SK-N-SH (cell line): ENCODE data around the gene MAMDC4. TPM values are rescaled to one million over a fixed set of nuclear protein-coding genes. Genes with fewer than 3 reads are reported as not detected.

ENCODE experiments used
- CTCF ChIA-PET: fragments of 300-600, 350-600 bp; formaldehyde crosslinking; extraction: SDS; loops from one replicate; lab custom pipeline; 2021; lab: Yijun Ruan, JAX
- POLR2A ChIA-PET: fragments of 350-600 bp; sonication (Branson Sonifier 250); formaldehyde crosslinking; extraction: SDS; loops from one replicate; lab custom pipeline; 2020; ENCODE audit warnings: antibody characterized with exemption, inconsistent platforms; lab: Yijun Ruan, JAX
- DNase-seq: peaks from one replicate; pipeline ENCODE4 v3.0.0; 2012
- H2AFZ ChIP-seq: fragments of 200-600 bp; sonication (generic); 2 replicates; pipeline ENCODE4 v1.8.1; 2016; ENCODE audit warnings: antibody characterized with exemption, mild to moderate bottlenecking, low read depth
- H3F3A ChIP-seq: fragments of 200-600 bp; sonication (generic); replicated peaks from 2 replicates; pipeline ENCODE3; 2016; ENCODE audit warnings: antibody characterized with exemption, mild to moderate bottlenecking; ENCODE audit not compliant: insufficient read depth
- H3K27ac ChIP-seq, 2 experiments: fragments of 200-500 bp in 1 of 2; fragments of 200-600 bp in 1 of 2; sonication (Bioruptor generic) in 1 of 2; sonication (generic), shearing (Covaris generic) in 1 of 2; 2 replicates each; pipeline versions ENCODE4 v1.5.1 to v1.6.1; 2014 to 2016; ENCODE audit warnings: low read depth in 2 of 2, inconsistent platforms in 1 of 2, low read length in 1 of 2, mild to moderate bottlenecking in 1 of 2, mixed read lengths in 1 of 2
- H3K27me3 ChIP-seq: fragments of 200-600 bp; sonication (generic), shearing (Covaris generic); 2 replicates; pipeline ENCODE4 v1.6.1; 2016; ENCODE audit warnings: mixed run types; ENCODE audit not compliant: insufficient read depth
- H3K36me3 ChIP-seq, 2 experiments: fragments of 200-500 bp in 1 of 2; fragments of 200-600 bp in 1 of 2; sonication (Bioruptor generic) in 1 of 2; sonication (generic) in 1 of 2; replicated peaks in 1 of 2; 2 replicates each; pipeline versions ENCODE3 to v1.5.1; 2014 to 2016; ENCODE audit warnings: low read length in 1 of 2, mild to moderate bottlenecking in 1 of 2; ENCODE audit not compliant: insufficient read depth in 2 of 2, control insufficient read depth in 1 of 2
- H3K4me1 ChIP-seq, 2 experiments: fragments of 200-500 bp in 1 of 2; fragments of 200-600 bp in 1 of 2; sonication (Bioruptor generic) in 1 of 2; sonication (generic), shearing (Covaris generic) in 1 of 2; 2 replicates each; pipeline versions ENCODE4 v1.5.1 to v1.6.1; 2014 to 2016; ENCODE audit warnings: low read depth in 1 of 2, low read length in 1 of 2, mixed run types in 1 of 2; ENCODE audit not compliant: insufficient read depth in 2 of 2, control insufficient read depth in 1 of 2
- H3K4me2 ChIP-seq: fragments of 200-600 bp; sonication (generic), shearing (Covaris generic); 2 replicates; pipeline ENCODE4 v1.6.1; 2017; ENCODE audit warnings: mixed run types
- H3K4me3 ChIP-seq, 2 experiments: fragments of 200-500 bp in 1 of 2; fragments of 200-600 bp in 1 of 2; sonication (Bioruptor generic) in 1 of 2; sonication (generic), shearing (Covaris generic) in 1 of 2; 2 replicates each; pipeline versions ENCODE4 v1.5.1 to v1.8.1; 2014 to 2016; ENCODE audit warnings: low read depth in 2 of 2, inconsistent platforms in 1 of 2, low read length in 1 of 2, mild to moderate bottlenecking in 1 of 2, mixed read lengths in 1 of 2, moderate library complexity in 1 of 2
- H3K79me2 ChIP-seq: fragments of 200-600 bp; sonication (generic); 2 replicates; pipeline ENCODE4 v1.8.1; 2017; ENCODE audit warnings: mild to moderate bottlenecking; ENCODE audit not compliant: insufficient read depth
- H3K9ac ChIP-seq: fragments of 200-600 bp; sonication (generic); 2 replicates; pipeline ENCODE4 v1.6.1; 2017; ENCODE audit warnings: mixed run types
- H3K9me2 ChIP-seq: fragments of 200-600 bp; sonication (generic); 2 replicates; pipeline ENCODE4 v1.6.1; 2017; ENCODE audit warnings: mixed run types
- H3K9me3 ChIP-seq: fragments of 200-600 bp; sonication (generic); 2 replicates; pipeline ENCODE4 v1.6.1; 2017; ENCODE audit warnings: mixed run types, mild to moderate bottlenecking, moderate library complexity
- H4K20me1 ChIP-seq: fragments of 200-600 bp; sonication (generic); 2 replicates; pipeline ENCODE4 v1.6.1; 2017; ENCODE audit warnings: mild to moderate bottlenecking, mixed run types; ENCODE audit not compliant: insufficient read depth
- ELF1 ChIP-seq: IDR thresholded peaks from 2 replicates; pipeline ENCODE4 v1.4.0; 2012
- EP300 ChIP-seq, 2 experiments: IDR thresholded peaks; 2 replicates each; pipeline versions ENCODE4 v1.4.0 to v1.6.1; 2012; ENCODE audit warnings: borderline replicate concordance in 1 of 2, low read depth in 1 of 2, low read length in 1 of 2
- EZH2phosphoT487 ChIP-seq: fragments of 200-600 bp; sonication (generic); IDR thresholded peaks from 2 replicates; pipeline ENCODE4 v1.6.1; 2017; ENCODE audit warnings: low read depth, mixed run types, mild to moderate bottlenecking, antibody characterized with exemption, moderate library complexity, borderline replicate concordance
- FOSL2 ChIP-seq: IDR thresholded peaks from 2 replicates; pipeline ENCODE4 v1.4.0; 2012; ENCODE audit warnings: low read depth, mild to moderate bottlenecking, moderate library complexity, borderline replicate concordance
- FOXJ3 ChIP-seq: sonication (generic); formaldehyde crosslinking; IDR thresholded peaks from 2 replicates; pipeline ENCODE4 v1.5.1; 2020; ENCODE audit warnings: mild to moderate bottlenecking, missing genetic modification reagents
- FOXM1 ChIP-seq: IDR thresholded peaks from 2 replicates; pipeline ENCODE4 v1.4.0; 2012; ENCODE audit warnings: low read depth, mild to moderate bottlenecking
- GABPA ChIP-seq: IDR thresholded peaks from 2 replicates; pipeline ENCODE4 v1.4.0; 2012; ENCODE audit warnings: low read depth, mild to moderate bottlenecking
- GATA2 ChIP-seq: sonication (generic); formaldehyde crosslinking; IDR thresholded peaks from 2 replicates; pipeline ENCODE4 v1.5.0; 2020; ENCODE audit warnings: mild to moderate bottlenecking, missing genetic modification reagents
- MEF2A ChIP-seq: IDR thresholded peaks from 2 replicates; pipeline ENCODE4 v1.4.0; 2012; ENCODE audit warnings: low read depth, borderline replicate concordance
- MXI1 ChIP-seq: IDR thresholded peaks from 2 replicates; pipeline ENCODE4 v1.6.1; 2012; ENCODE audit warnings: mild to moderate bottlenecking, low read depth, low read length, improper control_type of control experiment
- NRF1 ChIP-seq: IDR thresholded peaks from 2 replicates; pipeline ENCODE4 v1.6.1; 2012; ENCODE audit warnings: low read depth, mild to moderate bottlenecking, low read length
- RAD21 ChIP-seq: IDR thresholded peaks from 2 replicates; pipeline ENCODE4 v1.6.1; 2012; ENCODE audit warnings: mild to moderate bottlenecking, low read length
- RCOR1 ChIP-seq: fragments of 150-350 bp; IDR thresholded peaks from 2 replicates; pipeline ENCODE4 v1.6.1; 2017; ENCODE audit warnings: antibody characterized with exemption, low read length
- RXRA ChIP-seq: IDR thresholded peaks from 2 replicates; pipeline ENCODE4 v1.4.0; 2012; ENCODE audit warnings: low read depth, mild to moderate bottlenecking, borderline replicate concordance
- TAF1 ChIP-seq: IDR thresholded peaks from 2 replicates; pipeline ENCODE4 v1.6.1; 2012; ENCODE audit warnings: low read depth, mild to moderate bottlenecking, low read length, moderate library complexity, borderline replicate concordance
- TCF12 ChIP-seq: IDR thresholded peaks from 2 replicates; pipeline ENCODE4 v1.4.0; 2012
- YY1 ChIP-seq: IDR thresholded peaks from 2 replicates; pipeline ENCODE4 v1.4.0; 2012; ENCODE audit warnings: low read depth, mild to moderate bottlenecking
- WGBS: methylation state at CpG from one replicate; pipeline ENCODE4 v1.1.6; 2017; ENCODE audit warnings: low lambda C conversion rate; 5-methylcytosine and 5-hydroxymethylcytosine counted together
- polyA plus RNA-seq, 3 experiments: library from polyadenylated mRNA; depleted of rRNA; stranded (reverse); fragments of >200 nt; gene quantifications; 2 replicates each; pipeline ENCODE4 v1.2.3, GENCODE V29; 2012
- TF ChIP-seq, protein P1 (sequence below): IDR thresholded peaks from 2 replicates; pipeline ENCODE4 v1.4.0; 2012; ENCODE audit warnings: low read depth
- TF ChIP-seq, protein P2 (sequence below): IDR thresholded peaks from 2 replicates; pipeline ENCODE4; 2012
- TF ChIP-seq, protein P3 (sequence below): IDR thresholded peaks from 2 replicates; pipeline ENCODE4 v1.4.0; 2012; ENCODE audit warnings: low read depth, borderline replicate concordance

Gene MAMDC4
- polyA plus RNA-seq, 1 of the 3 experiments (the other 2 are of a cell fraction), result 4.2 TPM

DNA sequence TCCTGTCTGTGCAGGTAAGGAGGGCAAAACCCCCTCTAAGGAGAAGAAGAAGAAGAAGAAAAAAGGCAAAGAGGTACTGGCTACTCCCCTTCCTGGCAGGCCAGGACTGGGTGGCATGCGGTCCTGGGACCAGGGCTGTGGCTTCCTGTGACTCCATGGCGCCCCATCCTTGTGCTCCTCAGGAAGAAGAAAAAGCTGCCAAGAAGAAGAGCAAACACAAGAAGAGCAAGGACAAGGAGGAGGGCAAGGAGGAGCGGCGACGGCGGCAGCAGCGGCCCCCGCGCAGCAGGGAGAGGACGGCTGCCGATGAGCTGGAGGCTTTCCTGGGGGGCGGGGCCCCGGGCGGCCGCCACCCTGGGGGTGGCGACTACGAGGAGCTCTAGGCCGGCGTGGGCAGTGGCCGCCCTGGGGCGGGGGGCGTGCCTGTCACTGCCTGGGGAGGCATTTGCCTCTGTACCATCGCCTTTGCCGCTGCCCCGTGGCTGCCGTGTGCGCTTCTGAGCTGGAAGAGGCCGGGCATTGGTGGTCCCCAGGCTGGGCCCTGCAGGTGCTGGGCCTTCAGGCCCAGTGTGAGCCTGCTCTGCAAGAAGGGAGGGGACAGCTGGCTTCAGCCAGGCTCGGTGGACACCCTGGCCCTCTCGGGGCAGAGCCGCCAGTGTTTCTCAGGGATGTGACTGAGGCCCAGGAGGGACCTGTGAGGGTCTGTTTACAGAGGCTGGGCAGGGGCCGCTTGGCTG lies 11.8 kb upstream of the MAMDC4 start:
- no peaks in the 10 kb centered on the region for H3K27me3 ChIP-seq
- peaks cover 24 to 29% of the 10 kb centered on the region in 2 experiments; a peak in 2 of 4 replicates for H3K4me1 ChIP-seq
- H3K4me2 ChIP-seq, result no peak overlapping the region
- no peaks in the 10 kb centered on the region for H3K9me2 ChIP-seq
- 75% methylated on average over 16 of the region's 32 CpGs for WGBS
- ChIA-PET POLR2A (interaction anchor here (0.9 to 2.1 kb wide), 3 partner anchors 11 to 40 kb away, joined by 4 to 10 read pairs (median 6); partner anchors contain the start of gene RABL6), CTCF (interaction anchor here (3.6 to 4.7 kb wide), 2 partner anchors 9 to 48 kb away, joined by 36 read pairs; partner anchors contain the start of gene TMEM141)
- peaks cover 0 to 17% of the 10 kb centered on the region in 2 experiments for H3K36me3 ChIP-seq
- peaks cover 10% of the 10 kb centered on the region; the same call in 1 of the 2 replicates for H4K20me1 ChIP-seq
- peak overlapping the region in 1 of 2 experiments; percentile 11; a peak in 1 of 4 replicates for H3K27ac ChIP-seq
- no peak overlapping the region for H3K4me3 ChIP-seq
- H3K9ac ChIP-seq, result no peak overlapping the region
- H3K9me3 ChIP-seq, result no peaks in the 10 kb centered on the region
- H2AFZ ChIP-seq, result no peak overlapping the region
- H3F3A ChIP-seq, result peaks cover 19% of the 10 kb centered on the region
- H3K79me2 ChIP-seq, result no peaks in the 10 kb centered on the region
- DNase-seq, result peak; percentile 63
- TF ChIP-seq RAD21 (no peak), ELF1 (no peak), EP300 (IDR thresholded peaks at IDR 0.05; ENCODE audit: borderline replicate concordance in 1 of 2, low read depth in 1 of 2, low read length in 1 of 2) (no peak), FOXJ3 (CRISPR knock-in tag) (no peak), EZH2phosphoT487 (no peak), TCF12 (no peak), GABPA (no peak), TAF1 (no peak), MXI1 (no peak), RXRA (no peak), NRF1 (no peak), GATA2 (CRISPR knock-in tag) (no peak), MEF2A (no peak), RCOR1 (no peak), FOXM1 (no peak), FOSL2 (no peak), YY1 (no peak)
- TF ChIP-seq, protein P1, sequence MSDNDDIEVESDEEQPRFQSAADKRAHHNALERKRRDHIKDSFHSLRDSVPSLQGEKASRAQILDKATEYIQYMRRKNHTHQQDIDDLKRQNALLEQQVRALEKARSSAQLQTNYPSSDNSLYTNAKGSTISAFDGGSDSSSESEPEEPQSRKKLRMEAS, result no peak
- TF ChIP-seq, protein P2, sequence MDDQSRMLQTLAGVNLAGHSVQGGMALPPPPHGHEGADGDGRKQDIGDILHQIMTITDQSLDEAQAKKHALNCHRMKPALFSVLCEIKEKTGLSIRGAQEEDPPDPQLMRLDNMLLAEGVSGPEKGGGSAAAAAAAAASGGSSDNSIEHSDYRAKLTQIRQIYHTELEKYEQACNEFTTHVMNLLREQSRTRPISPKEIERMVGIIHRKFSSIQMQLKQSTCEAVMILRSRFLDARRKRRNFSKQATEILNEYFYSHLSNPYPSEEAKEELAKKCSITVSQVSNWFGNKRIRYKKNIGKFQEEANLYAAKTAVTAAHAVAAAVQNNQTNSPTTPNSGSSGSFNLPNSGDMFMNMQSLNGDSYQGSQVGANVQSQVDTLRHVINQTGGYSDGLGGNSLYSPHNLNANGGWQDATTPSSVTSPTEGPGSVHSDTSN, result no peak
- TF ChIP-seq, protein P3, sequence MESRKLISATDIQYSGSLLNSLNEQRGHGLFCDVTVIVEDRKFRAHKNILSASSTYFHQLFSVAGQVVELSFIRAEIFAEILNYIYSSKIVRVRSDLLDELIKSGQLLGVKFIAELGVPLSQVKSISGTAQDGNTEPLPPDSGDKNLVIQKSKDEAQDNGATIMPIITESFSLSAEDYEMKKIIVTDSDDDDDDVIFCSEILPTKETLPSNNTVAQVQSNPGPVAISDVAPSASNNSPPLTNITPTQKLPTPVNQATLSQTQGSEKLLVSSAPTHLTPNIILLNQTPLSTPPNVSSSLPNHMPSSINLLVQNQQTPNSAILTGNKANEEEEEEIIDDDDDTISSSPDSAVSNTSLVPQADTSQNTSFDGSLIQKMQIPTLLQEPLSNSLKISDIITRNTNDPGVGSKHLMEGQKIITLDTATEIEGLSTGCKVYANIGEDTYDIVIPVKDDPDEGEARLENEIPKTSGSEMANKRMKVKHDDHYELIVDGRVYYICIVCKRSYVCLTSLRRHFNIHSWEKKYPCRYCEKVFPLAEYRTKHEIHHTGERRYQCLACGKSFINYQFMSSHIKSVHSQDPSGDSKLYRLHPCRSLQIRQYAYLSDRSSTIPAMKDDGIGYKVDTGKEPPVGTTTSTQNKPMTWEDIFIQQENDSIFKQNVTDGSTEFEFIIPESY, result no peak
